NB4 (cell line): ENCODE results near the gene PDCD1LG2.

Source experiments
- DNase-seq: peaks from one replicate; pipeline ENCODE4 v3.0.0; 2010; ENCODE audit warnings: low read depth
- H3K4me3 ChIP-seq: one replicate; pipeline ENCODE4 v1.5.1; 2011; ENCODE audit warnings: mild to moderate bottlenecking, low read depth, low read length, moderate library complexity
- CTCF ChIP-seq: IDR thresholded peaks from one replicate; pipeline ENCODE4 v1.5.1; 2012; ENCODE audit warnings: low read depth, low read length
- MAX ChIP-seq: IDR thresholded peaks from 2 replicates; pipeline ENCODE4 v1.6.1; 2011; ENCODE audit warnings: low read depth, low read length
- MYC ChIP-seq: IDR thresholded peaks from 2 replicates; pipeline ENCODE4 v1.6.1; 2011; ENCODE audit warnings: low read depth, low read length
- POLR2A ChIP-seq: IDR thresholded peaks from 2 replicates; pipeline ENCODE4 v1.6.1; 2011; ENCODE audit warnings: mild to moderate bottlenecking; ENCODE audit not compliant: insufficient read length; ENCODE audit errors: extremely low read depth

PDCD1LG2 gene

GRCh38 chr9:5582835-5583195, 72.5 kb downstream of the PDCD1LG2 start:
- H3K4me3 ChIP-seq, result no peak overlapping the region
- TF ChIP-seq MYC (no peak), POLR2A (no peak)
- DNase-seq, result no peak

- DNase-seq, result no peak
- no peak for TF ChIP-seq POLR2A
- TF ChIP-seq MAX, result no peak
- TF ChIP-seq CTCF, result no peak
- TF ChIP-seq MYC, result no peak
- H3K4me3 ChIP-seq, result no peak overlapping the region
Observed at GRCh38 chr9:5586391-5586802, 76.1 kb downstream of the PDCD1LG2 start.

- TF ChIP-seq POLR2A (no peak), MYC (no peak), CTCF (no peak), MAX (no peak)
- no peak overlapping the region for H3K4me3 ChIP-seq
- DNase-seq, result no peak
Observed at GRCh38 chr9:5587024-5587423, 76.7 kb downstream of the PDCD1LG2 start.

- DNase-seq, result no peak
- TF ChIP-seq MAX, result no peak
- no peak for TF ChIP-seq POLR2A
- no peak for TF ChIP-seq MYC
- TF ChIP-seq CTCF, result no peak
- H3K4me3 ChIP-seq, result no peak overlapping the region
Observed at GRCh38 chr9:5592231-5592630, 81.9 kb downstream of the PDCD1LG2 start.

GRCh38 chr9:5592904-5593303, 82.6 kb downstream of the PDCD1LG2 start:
- H3K4me3 ChIP-seq, result no peak overlapping the region
- TF ChIP-seq POLR2A (no peak), MAX (no peak), MYC (no peak), CTCF (no peak)
- DNase-seq, result no peak

GRCh38 chr9:5593904-5594303, 83.6 kb downstream of the PDCD1LG2 start:
- DNase-seq, result peak; percentile 27
- TF ChIP-seq MAX (no peak), MYC (no peak), CTCF (no peak), POLR2A (no peak)

More at GRCh38 chr9:5593904-5594303, 83.6 kb downstream of the PDCD1LG2 start:
- no peak overlapping the region for H3K4me3 ChIP-seq
